ENCODE measurements around the gene CCDC68. TPM values are rescaled to one million over a fixed set of nuclear protein-coding genes. Genes with fewer than 3 reads are reported as not detected.
"Not testable (repeated sequence)": the region's sequence is repeated elsewhere in the genome, so short reads cannot be mapped to it uniquely, and the experiment has no call there.

Gene CCDC68
- total and polyA plus RNA-seq, 9 donors: 5.4 to 62.8 (median 11.2) TPM

DNA sequence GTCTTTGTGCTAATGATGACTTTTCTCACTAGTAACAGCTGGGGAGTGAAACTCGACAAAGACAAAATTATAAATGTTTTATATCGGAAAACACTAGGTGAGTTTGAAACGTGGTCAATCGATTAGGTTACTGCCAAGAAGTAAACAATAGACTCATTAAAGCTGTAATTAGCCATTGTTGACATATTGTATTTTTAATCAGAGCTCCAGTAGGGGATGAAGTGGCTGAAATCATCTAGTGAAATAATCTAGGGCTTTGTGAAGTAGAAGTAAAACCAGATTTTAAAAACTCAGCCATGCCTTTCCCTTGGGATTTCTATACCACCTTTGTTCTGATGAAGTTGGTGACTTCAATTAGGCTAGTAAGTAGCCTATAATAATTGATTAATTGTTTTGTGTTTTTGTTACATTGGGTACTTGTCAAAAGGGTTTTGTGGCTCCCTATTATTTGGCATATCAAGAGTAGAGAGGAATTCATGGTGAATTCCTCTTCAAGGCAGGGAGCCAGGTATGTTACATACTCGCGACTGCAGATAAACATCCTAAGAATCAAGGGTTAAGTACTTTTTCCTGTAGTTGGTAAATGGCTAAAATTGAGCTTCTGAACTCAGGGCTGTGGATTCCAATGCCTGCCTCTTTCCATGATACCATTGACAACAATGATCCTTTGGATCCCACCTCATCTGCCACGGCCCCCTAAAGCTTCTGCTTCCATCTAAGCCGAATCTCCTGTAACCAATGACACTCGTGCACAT is 99.4 kb downstream of the CCDC68 start:
- no peaks in the 10 kb centered on the region for H3K36me3 ChIP-seq
- no peaks in the 10 kb centered on the region for H3K27me3 ChIP-seq
- intact Hi-C loops (cut with DNase I): no loop called here
- no peak for DNase-seq
- TF ChIP-seq EP300 (IDR thresholded peaks at IDR 0.05) (no peak), POLR2A (IDR thresholded peaks at IDR 0.05) (no peak)
- TF ChIP-seq, protein P1, sequence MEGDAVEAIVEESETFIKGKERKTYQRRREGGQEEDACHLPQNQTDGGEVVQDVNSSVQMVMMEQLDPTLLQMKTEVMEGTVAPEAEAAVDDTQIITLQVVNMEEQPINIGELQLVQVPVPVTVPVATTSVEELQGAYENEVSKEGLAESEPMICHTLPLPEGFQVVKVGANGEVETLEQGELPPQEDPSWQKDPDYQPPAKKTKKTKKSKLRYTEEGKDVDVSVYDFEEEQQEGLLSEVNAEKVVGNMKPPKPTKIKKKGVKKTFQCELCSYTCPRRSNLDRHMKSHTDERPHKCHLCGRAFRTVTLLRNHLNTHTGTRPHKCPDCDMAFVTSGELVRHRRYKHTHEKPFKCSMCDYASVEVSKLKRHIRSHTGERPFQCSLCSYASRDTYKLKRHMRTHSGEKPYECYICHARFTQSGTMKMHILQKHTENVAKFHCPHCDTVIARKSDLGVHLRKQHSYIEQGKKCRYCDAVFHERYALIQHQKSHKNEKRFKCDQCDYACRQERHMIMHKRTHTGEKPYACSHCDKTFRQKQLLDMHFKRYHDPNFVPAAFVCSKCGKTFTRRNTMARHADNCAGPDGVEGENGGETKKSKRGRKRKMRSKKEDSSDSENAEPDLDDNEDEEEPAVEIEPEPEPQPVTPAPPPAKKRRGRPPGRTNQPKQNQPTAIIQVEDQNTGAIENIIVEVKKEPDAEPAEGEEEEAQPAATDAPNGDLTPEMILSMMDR (IDR thresholded peaks at IDR 0.05): no peak
- H3K27ac ChIP-seq: no peak overlapping the region
- H3K4me3 ChIP-seq: no peak overlapping the region
- 73 to 83% (median 76%) methylated on average over 9 of the region's 9 CpGs for WGBS, 3 donors
- H3K9me3 ChIP-seq: no peaks in the 10 kb centered on the region
- no peaks in the 10 kb centered on the region for H3K4me1 ChIP-seq (ENCODE audit: insufficient read depth)

DNA sequence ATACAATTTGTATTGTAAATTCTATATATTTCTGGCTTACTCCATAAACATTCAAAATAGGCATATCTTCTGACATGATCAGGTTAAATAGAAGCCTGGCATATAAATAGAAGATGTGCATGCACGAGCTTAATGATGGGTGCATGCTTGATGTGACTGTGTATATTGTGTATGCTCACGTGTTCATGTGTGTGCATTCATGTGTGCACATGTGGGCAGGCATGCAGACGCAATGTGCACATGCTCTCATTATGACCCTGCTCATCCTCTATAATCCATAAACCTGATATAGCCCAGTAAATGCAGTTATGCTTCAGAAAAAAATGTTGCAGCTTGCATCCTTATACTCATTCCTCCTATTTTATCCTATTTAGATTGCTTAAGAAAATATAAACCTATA is 101.8 kb downstream of the CCDC68 start:
- intact Hi-C loops (cut with DNase I): no loop called here
- Histone ChIP-seq H3K4me1 (ENCODE audit: insufficient read depth) (no peaks in the 10 kb centered on the region), H3K27ac (no peak overlapping the region), H3K4me3 (no peak overlapping the region), H3K36me3 (no peaks in the 10 kb centered on the region), H3K27me3 (no peaks in the 10 kb centered on the region), H3K9me3 (no peaks in the 10 kb centered on the region)
- TF ChIP-seq POLR2A (IDR thresholded peaks at IDR 0.05) (no peak), EP300 (IDR thresholded peaks at IDR 0.05) (no peak)
- no peak for DNase-seq
- 85 to 86% (median 85%) methylated on average over 3 of the region's 3 CpGs for WGBS, 3 donors

DNA sequence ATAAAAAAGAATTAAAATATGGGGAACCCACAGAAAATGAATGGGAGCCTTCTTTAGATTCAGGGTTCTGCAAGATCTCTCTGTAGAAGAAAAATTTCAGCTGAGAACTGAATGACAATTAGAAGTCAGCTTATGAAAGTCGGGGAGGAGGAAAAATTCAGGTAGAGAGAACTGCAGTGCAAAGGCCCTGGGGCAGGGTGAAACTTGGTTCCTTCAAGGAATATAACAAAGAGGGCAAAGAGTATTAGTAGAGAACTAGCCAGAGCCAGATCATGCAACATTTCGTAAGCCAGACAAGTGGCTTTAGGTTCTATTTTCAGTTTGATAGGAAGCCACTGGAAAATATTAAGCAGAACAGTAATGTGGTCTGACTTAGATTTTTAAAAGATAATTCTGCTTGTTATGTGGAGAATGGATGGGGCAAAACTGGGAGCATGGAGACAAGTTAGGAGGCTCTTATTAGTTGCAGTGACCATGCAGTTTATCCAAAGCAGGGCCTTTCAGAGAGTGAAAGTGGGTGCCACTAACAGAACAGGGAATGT is 103.1 kb downstream of the CCDC68 start:
- 66 to 71% (median 69%) methylated on average over 2 of the region's 2 CpGs for WGBS, 3 donors
- Histone ChIP-seq H3K4me3 (no peak overlapping the region), H3K4me1 (ENCODE audit: insufficient read depth) (no peaks in the 10 kb centered on the region), H3K27me3 (no peaks in the 10 kb centered on the region), H3K9me3 (no peaks in the 10 kb centered on the region), H3K36me3 (no peaks in the 10 kb centered on the region), H3K27ac (no peak overlapping the region)
- TF ChIP-seq, protein P1 (IDR thresholded peaks at IDR 0.05): no peak
- TF ChIP-seq POLR2A (IDR thresholded peaks at IDR 0.05): no peak
- no peak for TF ChIP-seq EP300 (IDR thresholded peaks at IDR 0.05)
- intact Hi-C loops (cut with DNase I): no loop called here
- DNase-seq: no peak

DNA sequence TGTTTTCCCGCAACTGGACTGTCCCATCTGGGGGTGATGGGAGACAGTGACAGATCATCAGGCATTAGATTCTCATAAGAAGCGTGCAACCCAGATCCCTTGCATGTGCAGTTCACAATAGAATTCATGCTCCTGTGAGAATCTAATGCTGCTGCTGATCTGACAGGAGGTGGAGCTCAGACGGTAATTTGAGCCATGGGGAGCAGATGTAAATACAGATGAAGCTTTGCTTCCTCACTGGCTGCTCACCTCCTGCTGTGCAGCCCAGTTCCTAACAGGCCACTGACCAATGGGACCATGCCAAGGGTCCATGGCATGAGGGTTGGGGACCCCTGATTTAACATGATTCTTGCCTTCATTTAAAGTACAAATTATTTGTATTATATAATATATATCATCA is 104.2 kb downstream of the CCDC68 start:
- WGBS, 3 donors: 87 to 93% (median 90%) methylated on average over 3 of the region's 3 CpGs
- H3K4me3 ChIP-seq; H3K27me3 ChIP-seq; intact Hi-C loops (cut with DNase I); H3K9me3 ChIP-seq; H3K4me1 ChIP-seq (ENCODE audit: insufficient read depth); H3K27ac ChIP-seq; DNase-seq; H3K36me3 ChIP-seq: not testable (repeated sequence)

DNA sequence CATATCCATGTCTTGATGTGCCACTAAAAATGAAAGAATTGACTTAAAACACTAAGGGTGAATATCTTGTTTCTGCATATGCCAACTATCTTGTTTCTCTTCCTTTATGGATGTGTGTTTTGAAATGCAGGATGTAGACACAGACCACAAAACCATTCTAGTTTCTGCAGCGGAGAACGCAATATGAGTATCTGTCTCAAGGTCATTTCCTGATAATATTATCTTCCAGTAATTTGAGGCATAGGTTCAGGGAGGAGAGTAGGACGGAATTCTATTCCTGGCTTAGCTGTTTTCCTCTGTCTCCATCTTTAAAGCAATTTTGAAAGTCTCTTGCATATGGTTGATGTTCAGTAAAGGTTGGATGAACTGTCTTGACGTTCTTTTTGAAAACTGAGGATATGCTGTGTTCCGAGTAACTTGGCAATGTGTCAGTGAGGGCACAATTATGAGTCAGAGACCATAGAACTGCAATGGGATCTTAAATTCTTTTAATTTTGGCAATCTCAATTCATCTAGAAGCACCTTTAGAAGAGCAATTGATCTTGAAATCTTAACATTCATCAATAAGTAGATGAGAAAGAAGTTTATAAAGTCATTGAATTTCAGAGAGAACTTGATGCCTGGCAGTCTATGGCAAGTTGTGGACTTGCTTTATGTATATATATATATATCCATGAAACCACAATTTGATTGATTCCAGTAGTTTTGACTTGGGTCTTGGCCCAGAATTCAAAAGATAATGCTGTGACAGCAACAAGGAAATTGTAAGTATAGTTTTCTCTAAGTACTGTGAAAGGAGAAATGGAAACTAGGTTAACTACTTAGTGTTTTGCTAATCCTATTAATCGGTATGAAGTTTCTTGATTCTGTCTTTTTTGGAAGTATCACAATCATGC is 106.2 kb downstream of the CCDC68 start:
- 39 to 50% (median 45%) methylated on average over 6 of the region's 6 CpGs for WGBS, 3 donors
- DNase-seq: no peak
- H3K9me3 ChIP-seq: no peaks in the 10 kb centered on the region
- no peaks in the 10 kb centered on the region for H3K27me3 ChIP-seq
- intact Hi-C loops (cut with DNase I): no loop called here
- TF ChIP-seq POLR2A (IDR thresholded peaks at IDR 0.05) (no peak), EP300 (IDR thresholded peaks at IDR 0.05) (no peak)
- TF ChIP-seq, protein P1 (IDR thresholded peaks at IDR 0.05): no peak
- H3K4me1 ChIP-seq (ENCODE audit: insufficient read depth): no peaks in the 10 kb centered on the region
- no peaks in the 10 kb centered on the region for H3K36me3 ChIP-seq
- no peak overlapping the region for H3K4me3 ChIP-seq
- H3K27ac ChIP-seq: no peak overlapping the region

Other genes starting within 250 kb of the CCDC68 start
- gene RAB27B, start 131.0 kb downstream of the CCDC68 start, total RNA-seq: 1 to 10 TPM in 1 of 7 donors, under 1 TPM in 6; 0.05 to 3.9 (median 0.12) TPM
- gene RAB27B, start 131.0 kb downstream of the CCDC68 start, polyA plus RNA-seq: 1 to 10 TPM in 1 of 2 donors, under 1 TPM in 1; 0.08 to 1.9 TPM